HepG2 (cell line): Measurements from ENCODE around the gene PRSS53. TPM values are rescaled to one million over a fixed set of nuclear protein-coding genes. Genes with fewer than 3 reads are reported as not detected.
A peak's percentile ranks its signal among the peaks of the same experiment; 100 is the strongest.

Experiments used
- ATAC-seq: fragments of 200-7000 bp; cut with Tn5 transposase; 3 replicates; pipeline ENCODE4 v1.9.1; 2020; ENCODE audit warnings: mild to moderate bottlenecking, moderate library complexity
- BruUV-seq: library from RNA; stranded (reverse); fragments of 400-500 nt; replicated peaks from 2 replicates; lab custom pipeline; 2021; lab: Mats Ljungman, UMichigan
- CTCF ChIA-PET: fragments of 300-600 bp; formaldehyde crosslinking; extraction: SDS; loops from one replicate; lab custom pipeline; 2021; ENCODE audit warnings: low total read pairs, inconsistent platforms, low intra/inter-chr PET ratio; lab: Yijun Ruan, JAX
- POLR2A ChIA-PET: fragments of 350-600 bp; sonication (Branson Sonifier 250); formaldehyde crosslinking; loops from one replicate; lab custom pipeline; 2020; ENCODE audit warnings: antibody characterized with exemption, inconsistent platforms; lab: Yijun Ruan, JAX
- DNase-seq: peaks from one replicate; pipeline ENCODE4 v3.0.0-alpha.2; 2015; ENCODE audit warnings: low spot score
- FAIRE-seq: peaks from 3 replicates; lab custom pipeline; 2011; peaks lifted over from hg19 to GRCh38; lab: Jason Lieb, UNC
- H2AFZ ChIP-seq: one replicate; pipeline ENCODE4 v1.6.1; 2011; ENCODE audit warnings: low read length, inconsistent platforms
- H3K27ac ChIP-seq: fragments of 300-600 bp; 3 replicates; pipeline ENCODE4 v1.8.0; 2011; ENCODE audit warnings: mixed run types, mild to moderate bottlenecking, mixed read lengths, low read length, inconsistent platforms; ENCODE audit not compliant: insufficient read depth; ENCODE audit errors: extremely low read length
- H3K27me3 ChIP-seq, 2 experiments: fragments of 200-600 bp in 1 of 2; 2 replicates in 1 of 2; 3 replicates in 1 of 2; pipeline versions ENCODE4 v1.6.0 to v1.8.0; 2011; ENCODE audit warnings: low read length in 2 of 2, mild to moderate bottlenecking in 2 of 2, moderate library complexity in 2 of 2, inconsistent platforms in 1 of 2; ENCODE audit not compliant: insufficient read depth in 2 of 2, control insufficient read depth in 1 of 2
- H3K36me3 ChIP-seq, 2 experiments: fragments of 200-600 bp in 1 of 2; replicated peaks in 1 of 2; 2 replicates in 1 of 2; 3 replicates in 1 of 2; pipeline versions ENCODE4 v1.5.1 to v1.8.0; 2011; ENCODE audit warnings: low read length in 2 of 2, inconsistent platforms in 1 of 2; ENCODE audit not compliant: insufficient read depth in 2 of 2, control insufficient read depth in 1 of 2
- H3K4me1 ChIP-seq: 2 replicates; pipeline ENCODE4 v1.5.1; 2012; ENCODE audit warnings: low read length, inconsistent platforms; ENCODE audit not compliant: insufficient read depth
- H3K4me2 ChIP-seq: 2 replicates; pipeline ENCODE4 v1.6.0; 2011; ENCODE audit warnings: low read depth, low read length, inconsistent platforms
- H3K4me3 ChIP-seq, 3 experiments: fragments of 200-600 bp in 1 of 3; sonication (generic), shearing (Covaris generic) in 1 of 3; replicated peaks in 1 of 3; 2 replicates each; pipeline ENCODE4 v1.5.1; 2011 to 2016; ENCODE audit warnings: low read length in 3 of 3, inconsistent platforms in 2 of 3, low read depth in 2 of 3, mild to moderate bottlenecking in 2 of 3, control low read depth in 1 of 3, mixed read lengths in 1 of 3; ENCODE audit not compliant: insufficient read depth in 1 of 3
- H3K79me2 ChIP-seq: one replicate; pipeline ENCODE4 v1.6.1; 2011; ENCODE audit warnings: low read length, inconsistent platforms; ENCODE audit not compliant: insufficient read depth
- H3K9ac ChIP-seq: 2 replicates; pipeline ENCODE4 v1.6.0; 2011; ENCODE audit warnings: mild to moderate bottlenecking, low read depth, low read length, inconsistent platforms; ENCODE audit not compliant: insufficient read depth
- H3K9me3 ChIP-seq: 2 replicates; pipeline ENCODE4 v1.5.1; 2012; ENCODE audit warnings: mild to moderate bottlenecking, low read length
- H4K20me1 ChIP-seq: 2 replicates; pipeline ENCODE4 v1.6.0; 2011; ENCODE audit warnings: inconsistent platforms, mild to moderate bottlenecking, low read length, moderate library complexity; ENCODE audit not compliant: insufficient read depth
- ADNP ChIP-seq: sonication (generic); formaldehyde crosslinking; IDR thresholded peaks from 2 replicates; pipeline ENCODE4 v1.4.0; 2020; ENCODE audit warnings: missing genetic modification reagents
- HDAC1 ChIP-seq: sonication (generic); formaldehyde crosslinking; IDR thresholded peaks from 2 replicates; pipeline ENCODE4 v1.5.1; 2020; ENCODE audit warnings: mild to moderate bottlenecking, missing genetic modification reagents
- HNF1A ChIP-seq, 2 experiments: sonication (generic) in 1 of 2; formaldehyde crosslinking in 1 of 2; IDR thresholded peaks; 2 replicates each; pipeline versions ENCODE4 v1.4.0 to v1.6.1; 2016 to 2020; ENCODE audit warnings: borderline replicate concordance in 1 of 2, low read depth in 1 of 2, mild to moderate bottlenecking in 1 of 2, missing genetic modification reagents in 1 of 2
- NONO ChIP-seq, 2 experiments: fragments of 450-650 bp in 1 of 2; sonication (generic) in 1 of 2; formaldehyde crosslinking in 1 of 2; IDR thresholded peaks in 1 of 2; conservative IDR thresholded peaks in 1 of 2; 2 replicates each; pipeline versions ENCODE4 v1.6.1 to v1.8.0; 2017 to 2022; ENCODE audit warnings: mild to moderate bottlenecking in 1 of 2, missing genetic modification reagents in 1 of 2, moderate library complexity in 1 of 2
- THAP7 ChIP-seq: sonication (generic); formaldehyde crosslinking; IDR thresholded peaks from 2 replicates; pipeline ENCODE4 v1.8.1; 2023; ENCODE audit warnings: mild to moderate bottlenecking, missing genetic modification reagents
- THAP9 ChIP-seq: sonication (generic); formaldehyde crosslinking; IDR thresholded peaks from 2 replicates; pipeline ENCODE4; 2020; ENCODE audit warnings: missing genetic modification reagents, mild to moderate bottlenecking, borderline replicate concordance
- ZNF34 ChIP-seq: sonication (generic); formaldehyde crosslinking; IDR thresholded peaks from 2 replicates; pipeline ENCODE4 v1.4.0; 2020; ENCODE audit warnings: mild to moderate bottlenecking, missing genetic modification reagents, borderline replicate concordance
- WGBS: methylation state at CpG from one replicate; pipeline ENCODE4 v1.1.6; 2017; ENCODE audit warnings: low lambda C conversion rate; 5-methylcytosine and 5-hydroxymethylcytosine counted together
- in situ Hi-C: cut with HindIII; loops from 2 replicates; pipeline ENCODE4 v1.10.0; 2017; ENCODE audit warnings: low pct_unique_long_range_greater_than_20kb; ENCODE audit not compliant: extremely low pct_ligation_motif_present
- intact Hi-C: fragments of 100-400 bp; cut with micrococcal nuclease; formaldehyde crosslinking; loops from one replicate; pipeline ENCODE4 v1.10.0; 2022; ENCODE audit not compliant: unreplicated experiment
- polyA plus RNA-seq, 8 experiments: library from polyadenylated mRNA; depleted of rRNA in 3 of 8; stranded (reverse) in 7 of 8; unstranded in 1 of 8; fragments of >200 nt; fragmentation: Illumina TruSeq in 4 of 8; extraction: Trizol in 4 of 8; gene quantifications; 2 replicates each; pipeline versions ENCODE4 v1.2.1 to v1.2.3, GENCODE V29; 2011 to 2016; ENCODE audit warnings: low read depth in 4 of 8, missing spikeins in 1 of 8, mixed read lengths in 1 of 8; ENCODE audit not compliant: insufficient read depth in 1 of 8
- total RNA-seq, 5 experiments: library from RNA; depleted of rRNA; stranded (reverse); fragments of >200 nt; fragmentation: Illumina TruSeq; extraction: Trizol; gene quantifications; 2 replicates each; pipeline ENCODE4 v1.2.3, GENCODE V29; 2016; ENCODE audit warnings: low read depth in 1 of 5
- TF ChIP-seq, protein P1 (sequence below): IDR thresholded peaks from 2 replicates; pipeline ENCODE4 v1.6.1; 2016; ENCODE audit warnings: mild to moderate bottlenecking
- TF ChIP-seq, protein P2 (sequence below): sonication (generic); formaldehyde crosslinking; IDR thresholded peaks from 2 replicates; pipeline ENCODE4 v1.4.0; 2020; ENCODE audit warnings: low read depth, mild to moderate bottlenecking, missing genetic modification reagents

The PRSS53 gene
- total and polyA plus RNA-seq, 2 of the 13 experiments (the other 11 are each of a cell fraction or from before 2014, with no cell fraction given), result 2.2 to 7.4 TPM

DNA sequence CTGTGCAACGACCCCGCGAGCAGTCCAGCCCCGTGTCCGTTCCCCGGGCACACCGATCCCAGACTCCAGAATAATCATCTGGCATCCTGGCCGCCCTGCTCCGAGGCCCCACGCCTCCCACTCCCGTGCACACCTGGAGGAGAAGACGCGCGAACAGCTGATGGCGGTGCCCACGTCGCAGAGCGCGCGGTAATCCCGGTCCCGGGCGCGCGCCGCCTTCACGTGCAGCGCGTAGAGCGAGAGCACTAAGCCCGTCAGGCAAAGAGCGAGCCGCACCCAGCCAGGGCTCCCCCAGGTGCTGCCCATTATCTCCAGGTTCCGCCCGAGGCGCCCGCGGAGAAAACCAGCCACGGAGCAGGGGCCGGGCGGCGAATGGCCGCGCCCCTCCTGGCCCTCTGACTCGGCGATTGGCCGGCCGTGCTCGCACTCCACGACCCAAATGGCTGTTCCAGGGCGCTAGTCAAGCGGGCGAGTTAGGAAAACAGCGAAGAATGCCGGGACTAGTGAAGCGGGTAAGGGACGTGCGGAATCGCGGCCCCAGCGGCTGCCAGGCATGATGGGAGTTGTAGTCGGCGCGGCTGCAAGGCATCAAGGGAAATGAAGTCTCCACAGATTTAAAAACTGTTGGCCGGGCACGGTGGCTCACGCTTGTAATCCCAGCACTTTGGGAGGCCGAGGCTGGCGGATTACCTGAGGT lies 5.8 kb upstream of the PRSS53 start, which contains the start of gene VKORC1:
VKORC1 (minus strand) TSS at position 374 of the 697 bp plus-strand sequence; CDS start at position 306, 68 bp downstream.
- peak within 1 kb of the TSS; percentile 84 for H3K27ac ChIP-seq
- intact Hi-C loops, result loop anchor here (1.0 to 10.0 kb wide), 5 partner anchors 20 to 348 kb away; partner anchors contain the start of genes SETD1A, STX4, ZNF646 and ZNF668
- peak within 1 kb of the TSS; percentile 80 to 100 (median 82) for H3K4me3 ChIP-seq
- peak; percentile 98 for DNase-seq
- BruUV-seq, result no TSS peak
- POLR2A ChIA-PET, result interaction anchor here (0.7 to 5.0 kb wide), 10 partner anchors 21 to 373 kb away, joined by 3 to 49 read pairs (median 10); partner anchors contain the start of genes HSD3B7, KAT8, ZNF646 and ZNF668
- ATAC-seq, result peak; percentile 95
- peaks cover 27% of the 10 kb centered on the region for H3K4me1 ChIP-seq
- peaks cover 12% of the 10 kb centered on the region for H4K20me1 ChIP-seq
- FAIRE-seq, result peak; percentile 95
- H3K4me2 ChIP-seq, result peak within 1 kb of the TSS; percentile 99
- H2AFZ ChIP-seq, result no peak within 1 kb of the TSS
- WGBS, result under 1% methylated on average over 47 of the region's 69 CpGs
- peaks cover 9 to 28% of the 10 kb centered on the region in 2 experiments for H3K36me3 ChIP-seq
- H3K9me3 ChIP-seq, result no peaks in the 10 kb centered on the region
- H3K9ac ChIP-seq, result peak within 1 kb of the TSS; percentile 94
- H3K27me3 ChIP-seq, result no peaks in the 10 kb centered on the region; a peak in 1 of 5 replicates
- CTCF ChIA-PET, result interaction anchor here (2.5 to 2.9 kb wide), 2 partner anchors 109 to 141 kb away, joined by 8 to 25 read pairs; partner anchors contain the start of gene HSD3B7
- H3K79me2 ChIP-seq, result peaks cover 33% of the 10 kb centered on the region
- in situ Hi-C loops, result no loop called here
- TF ChIP-seq HNF1A (IDR thresholded peaks at IDR 0.05; ENCODE audit: low read depth), result no peak
- peak; percentile 20; the same call in 1 of the 2 replicates for TF ChIP-seq HNF1A (CRISPR knock-in tag; IDR thresholded peaks at IDR 0.05; ENCODE audit: borderline replicate concordance)
- TF ChIP-seq, protein P1, sequence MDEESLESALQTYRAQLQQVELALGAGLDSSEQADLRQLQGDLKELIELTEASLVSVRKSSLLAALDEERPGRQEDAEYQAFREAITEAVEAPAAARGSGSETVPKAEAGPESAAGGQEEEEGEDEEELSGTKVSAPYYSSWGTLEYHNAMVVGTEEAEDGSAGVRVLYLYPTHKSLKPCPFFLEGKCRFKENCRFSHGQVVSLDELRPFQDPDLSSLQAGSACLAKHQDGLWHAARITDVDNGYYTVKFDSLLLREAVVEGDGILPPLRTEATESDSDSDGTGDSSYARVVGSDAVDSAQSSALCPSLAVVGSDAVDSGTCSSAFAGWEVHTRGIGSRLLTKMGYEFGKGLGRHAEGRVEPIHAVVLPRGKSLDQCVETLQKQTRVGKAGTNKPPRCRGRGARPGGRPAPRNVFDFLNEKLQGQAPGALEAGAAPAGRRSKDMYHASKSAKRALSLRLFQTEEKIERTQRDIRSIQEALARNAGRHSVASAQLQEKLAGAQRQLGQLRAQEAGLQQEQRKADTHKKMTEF (CRISPR knock-in tag), result peak; percentile 92
- peak; percentile 97 for TF ChIP-seq THAP7
- TF ChIP-seq ZNF34 (CRISPR knock-in tag), result no peak
- TF ChIP-seq, protein P2, sequence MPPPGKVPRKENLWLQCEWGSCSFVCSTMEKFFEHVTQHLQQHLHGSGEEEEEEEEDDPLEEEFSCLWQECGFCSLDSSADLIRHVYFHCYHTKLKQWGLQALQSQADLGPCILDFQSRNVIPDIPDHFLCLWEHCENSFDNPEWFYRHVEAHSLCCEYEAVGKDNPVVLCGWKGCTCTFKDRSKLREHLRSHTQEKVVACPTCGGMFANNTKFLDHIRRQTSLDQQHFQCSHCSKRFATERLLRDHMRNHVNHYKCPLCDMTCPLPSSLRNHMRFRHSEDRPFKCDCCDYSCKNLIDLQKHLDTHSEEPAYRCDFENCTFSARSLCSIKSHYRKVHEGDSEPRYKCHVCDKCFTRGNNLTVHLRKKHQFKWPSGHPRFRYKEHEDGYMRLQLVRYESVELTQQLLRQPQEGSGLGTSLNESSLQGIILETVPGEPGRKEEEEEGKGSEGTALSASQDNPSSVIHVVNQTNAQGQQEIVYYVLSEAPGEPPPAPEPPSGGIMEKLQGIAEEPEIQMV (CRISPR knock-in tag), result 0 out of 2 replicates have a peak, but pooled peaks have one; percentile 47
- peak; percentile 83 for TF ChIP-seq ADNP
- peak; percentile 82; the same call in 1 of the 2 replicates for TF ChIP-seq THAP9 (CRISPR knock-in tag)
- peak; percentile 96 for TF ChIP-seq HDAC1 (CRISPR knock-in tag)
- no peak for TF ChIP-seq NONO (IDR thresholded peaks at IDR 0.05)
- peak; percentile 97 for TF ChIP-seq NONO (CRISPR knock-in tag; conservative IDR thresholded peaks at IDR 0.05)
